MCF 10A (cell line): ENCODE data around the gene OS9. TPM values are rescaled to one million over a fixed set of nuclear protein-coding genes. Genes with fewer than 3 reads are reported as not detected.

ENCODE experiments used
- BruUV-seq: library from RNA; stranded (reverse); fragments of 400-500 nt; replicated peaks from 2 replicates; lab custom pipeline; 2021; lab: Mats Ljungman, UMichigan
- CTCF ChIA-PET: fragments of 300-600 bp; sonication (Branson Sonifier 250); formaldehyde crosslinking; extraction: SDS; loops from one replicate; lab custom pipeline; 2021; ENCODE audit warnings: antibody characterized with exemption, inconsistent platforms; lab: Yijun Ruan, JAX
- POLR2A ChIA-PET: fragments of 300-600, 350-650 bp; sonication (Branson Sonifier 250); formaldehyde crosslinking; extraction: SDS; loops from one replicate; lab custom pipeline; 2020; ENCODE audit warnings: antibody characterized with exemption, inconsistent platforms; lab: Yijun Ruan, JAX
- DNase-seq: peaks from one replicate; pipeline ENCODE4 v3.0.0-alpha.2; 2018; ENCODE audit not compliant: unreplicated experiment
- H3K27ac Mint-ChIP-seq: one replicate; pipeline ENCODE4 v1.8.0; 2022; ENCODE audit warnings: mild to moderate bottlenecking, low read depth, mixed read lengths; ENCODE audit not compliant: unreplicated experiment
- H3K27me3 Mint-ChIP-seq: one replicate; pipeline ENCODE4 v1.8.0; 2022; ENCODE audit warnings: mixed read lengths; ENCODE audit not compliant: insufficient read depth, unreplicated experiment
- H3K36me3 Mint-ChIP-seq: one replicate; pipeline ENCODE4 v1.8.0; 2022; ENCODE audit warnings: mild to moderate bottlenecking, moderate library complexity, mixed read lengths; ENCODE audit not compliant: insufficient read depth, unreplicated experiment
- H3K4me1 Mint-ChIP-seq: one replicate; pipeline ENCODE4 v1.8.0; 2022; ENCODE audit warnings: mixed read lengths; ENCODE audit not compliant: insufficient read depth, unreplicated experiment
- H3K4me3 Mint-ChIP-seq: one replicate; pipeline ENCODE4 v1.8.0; 2022; ENCODE audit warnings: mild to moderate bottlenecking, moderate library complexity, mixed read lengths; ENCODE audit not compliant: unreplicated experiment
- H3K9me3 Mint-ChIP-seq: one replicate; pipeline ENCODE4 v1.8.0; 2022; ENCODE audit warnings: mixed read lengths; ENCODE audit not compliant: unreplicated experiment
- intact Hi-C: fragments of 100-400 bp; cut with micrococcal nuclease; formaldehyde crosslinking; loops from 2 replicates; pipeline ENCODE4 v1.14.1; 2022
- total RNA-seq: library from RNA; stranded (reverse); gene quantifications from 2 replicates; pipeline ENCODE4 v1.2.3, GENCODE V29; 2022
- TF ChIP-seq, protein P1 (sequence below): fragments of 200-600 bp; IDR thresholded peaks from one replicate; pipeline ENCODE4 v1.8.0; 2022; ENCODE audit warnings: antibody characterized with exemption, mild to moderate bottlenecking; ENCODE audit not compliant: unreplicated experiment

OS9 gene
- total RNA-seq, 1 experiment from 2014 or later, result 125 TPM

GRCh38 chr12:57730336-57731067, 36.6 kb downstream of the OS9 start:
- peaks cover 17% of the 10 kb centered on the region for H3K27me3 Mint-ChIP-seq
- no peaks in the 10 kb centered on the region for H3K36me3 Mint-ChIP-seq
- no peak for DNase-seq
- H3K4me1 Mint-ChIP-seq, result no peaks in the 10 kb centered on the region
- no peak overlapping the region for H3K4me3 Mint-ChIP-seq
- no peaks in the 10 kb centered on the region for H3K9me3 Mint-ChIP-seq
- H3K27ac Mint-ChIP-seq, result no peak overlapping the region
- no TSS peak for BruUV-seq
- TF ChIP-seq, protein P1, sequence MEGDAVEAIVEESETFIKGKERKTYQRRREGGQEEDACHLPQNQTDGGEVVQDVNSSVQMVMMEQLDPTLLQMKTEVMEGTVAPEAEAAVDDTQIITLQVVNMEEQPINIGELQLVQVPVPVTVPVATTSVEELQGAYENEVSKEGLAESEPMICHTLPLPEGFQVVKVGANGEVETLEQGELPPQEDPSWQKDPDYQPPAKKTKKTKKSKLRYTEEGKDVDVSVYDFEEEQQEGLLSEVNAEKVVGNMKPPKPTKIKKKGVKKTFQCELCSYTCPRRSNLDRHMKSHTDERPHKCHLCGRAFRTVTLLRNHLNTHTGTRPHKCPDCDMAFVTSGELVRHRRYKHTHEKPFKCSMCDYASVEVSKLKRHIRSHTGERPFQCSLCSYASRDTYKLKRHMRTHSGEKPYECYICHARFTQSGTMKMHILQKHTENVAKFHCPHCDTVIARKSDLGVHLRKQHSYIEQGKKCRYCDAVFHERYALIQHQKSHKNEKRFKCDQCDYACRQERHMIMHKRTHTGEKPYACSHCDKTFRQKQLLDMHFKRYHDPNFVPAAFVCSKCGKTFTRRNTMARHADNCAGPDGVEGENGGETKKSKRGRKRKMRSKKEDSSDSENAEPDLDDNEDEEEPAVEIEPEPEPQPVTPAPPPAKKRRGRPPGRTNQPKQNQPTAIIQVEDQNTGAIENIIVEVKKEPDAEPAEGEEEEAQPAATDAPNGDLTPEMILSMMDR, result no peak
- intact Hi-C loops, result no loop called here
- POLR2A ChIA-PET, result no interaction called here
- CTCF ChIA-PET, result interaction anchor here (0.9 to 1.2 kb wide), 2 partner anchors 20 to 52 kb away, joined by 3 to 6 read pairs; partner anchors contain the start of gene TSFM

- TF ChIP-seq, protein P1, result no peak
- Mint-ChIP-seq H3K4me1 (peaks cover 4% of the 10 kb centered on the region), H3K27ac (no peak overlapping the region), H3K27me3 (peaks cover 28% of the 10 kb centered on the region), H3K4me3 (no peak overlapping the region), H3K36me3 (no peaks in the 10 kb centered on the region), H3K9me3 (no peaks in the 10 kb centered on the region)
- no peak for DNase-seq
- no TSS peak for BruUV-seq
- CTCF ChIA-PET, result interaction anchor here (0.6 to 1.2 kb wide), 5 partner anchors 11 to 206 kb away, joined by 3 to 4 read pairs (median 3); no protein-coding TSS in a partner anchor
- POLR2A ChIA-PET, result interaction anchor here (1.2 to 1.6 kb wide), 2 partner anchors 13 to 37 kb away, joined by 5 to 6 read pairs; partner anchors contain the start of genes OS9 and TSPAN31
- intact Hi-C loops, result no loop called here
Measured at GRCh38 chr12:57731411-57732080, 37.6 kb downstream of the OS9 start.

DNA sequence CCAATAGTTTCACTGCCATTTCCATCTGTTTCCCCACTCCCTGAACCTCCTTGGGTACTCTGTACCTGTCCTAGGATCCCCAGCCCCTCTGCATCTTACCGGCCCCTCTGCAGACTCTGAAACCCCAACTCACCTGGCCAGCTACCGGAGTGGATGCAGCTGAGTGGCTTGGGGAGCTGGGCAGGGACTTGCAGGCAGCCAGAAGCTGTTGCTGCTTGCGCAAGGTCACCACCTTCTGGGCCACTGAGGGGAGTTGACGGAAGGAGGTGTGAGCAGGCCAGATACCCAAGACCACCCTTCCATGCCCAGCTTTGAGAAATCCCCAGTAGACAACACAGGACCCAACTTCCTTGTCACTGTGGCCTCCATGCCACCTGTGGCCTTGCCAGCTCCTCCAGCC, 38.3 kb downstream of the OS9 start:
- CTCF ChIA-PET, result interaction anchor here (0.7 to 1.0 kb wide), 2 partner anchors 149 to 179 kb away, joined by 3 read pairs; no protein-coding TSS in a partner anchor
- POLR2A ChIA-PET, result interaction anchor here (1.2 to 1.6 kb wide), 2 partner anchors 13 to 38 kb away, joined by 5 to 6 read pairs; partner anchors contain the start of genes OS9 and TSPAN31
- intact Hi-C loops, result no loop called here
- Mint-ChIP-seq H3K27me3 (peaks cover 35% of the 10 kb centered on the region), H3K36me3 (no peaks in the 10 kb centered on the region), H3K9me3 (no peaks in the 10 kb centered on the region), H3K4me3 (no peak overlapping the region), H3K4me1 (peaks cover 11% of the 10 kb centered on the region), H3K27ac (no peak overlapping the region)
- no TSS peak for BruUV-seq
- no peak for DNase-seq
- TF ChIP-seq, protein P1, result no peak
